HG02678 (cell line): ENCODE results near the gene RNF212.
"Not testable (repeated sequence)": the region's sequence is repeated elsewhere in the genome, so short reads cannot be mapped to it uniquely, and the experiment has no call there.

Source experiments
- ATAC-seq: cut with Tn5 transposase; IDR thresholded peaks from one replicate; pipeline ENCODE4 v1.9.1; 2021; ENCODE audit warnings: mild to moderate bottlenecking, moderate library complexity; ENCODE audit not compliant: unreplicated experiment

Gene RNF212

DNA sequence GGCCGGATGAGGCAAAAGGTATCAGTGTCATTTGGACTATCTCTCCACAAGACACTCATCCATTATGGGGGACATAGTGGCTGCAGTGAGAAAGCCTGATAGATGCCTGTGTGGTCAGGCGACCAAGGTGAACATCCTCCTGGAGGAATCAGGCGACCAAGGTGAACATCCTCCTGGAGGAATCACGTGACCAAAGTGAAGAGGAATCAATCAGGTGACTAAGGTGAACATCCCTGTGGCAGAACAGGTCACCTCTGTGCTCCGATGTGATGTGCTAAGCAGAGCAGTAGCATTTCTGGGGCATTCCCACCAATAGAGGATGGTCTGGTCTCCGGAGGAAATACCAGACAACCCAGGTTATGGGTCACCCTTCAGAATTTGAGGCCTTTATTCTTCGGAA is 44.0 kb downstream of the RNF212 start:
- no peak for ATAC-seq

DNA sequence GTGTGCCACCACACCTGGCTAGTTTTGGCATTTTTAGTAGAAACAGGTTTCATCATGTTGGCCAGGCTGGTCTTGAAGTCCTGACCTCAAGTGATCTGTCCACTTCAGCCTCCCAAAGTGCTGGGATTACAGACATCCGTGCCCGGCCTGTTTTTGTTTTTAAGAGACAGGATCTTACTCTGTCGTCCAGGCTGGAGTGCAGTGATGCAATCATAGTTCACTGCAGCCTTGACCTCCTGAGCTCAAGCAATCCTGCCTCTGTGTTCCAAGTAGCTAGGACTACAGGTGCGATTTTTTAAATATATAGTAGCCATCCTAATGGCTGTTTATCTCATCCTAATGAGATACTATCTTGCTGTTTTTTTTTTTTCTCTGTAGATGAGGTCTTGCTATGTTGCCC is 47.6 kb downstream of the RNF212 start:
- no peak for ATAC-seq

DNA sequence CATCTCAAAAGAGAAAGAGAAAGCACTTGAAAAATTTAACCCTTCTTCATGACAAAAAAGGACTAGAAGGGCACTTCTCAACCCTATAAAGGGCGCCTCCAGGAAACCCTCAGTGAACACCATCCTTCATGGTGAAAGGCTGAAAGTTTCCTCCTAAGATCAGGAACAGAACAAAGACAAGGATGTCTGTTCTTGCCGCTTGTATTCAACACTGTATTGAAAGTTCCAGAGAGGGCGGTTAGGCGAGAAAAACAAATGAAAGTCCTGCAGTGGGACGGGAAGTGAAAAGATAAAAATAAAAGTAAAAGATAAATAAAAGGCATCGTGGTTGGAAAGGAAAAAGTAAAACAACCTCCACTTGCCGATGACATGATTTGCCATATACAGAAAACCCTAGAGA is 50.9 kb downstream of the RNF212 start:
- no peak for ATAC-seq

DNA sequence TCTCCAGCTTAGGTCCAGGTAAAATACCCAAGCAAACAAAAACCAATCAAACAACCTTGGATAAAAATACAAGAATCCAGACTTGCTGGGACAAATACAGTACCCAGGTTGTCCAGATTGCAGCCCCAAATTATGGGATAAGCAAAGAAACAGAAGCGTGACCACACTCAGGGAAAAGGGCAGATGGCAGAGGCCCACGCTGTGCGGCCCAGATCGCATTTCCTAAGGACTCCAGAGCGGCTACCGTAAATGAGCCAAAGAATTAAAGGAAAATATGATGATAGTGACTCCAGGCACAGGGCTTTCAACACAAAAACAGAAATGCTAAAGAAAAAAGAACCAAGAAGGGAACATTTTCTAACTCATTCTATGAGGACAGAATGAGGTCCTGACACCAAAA is 51.6 kb downstream of the RNF212 start:
- no peak for ATAC-seq

DNA sequence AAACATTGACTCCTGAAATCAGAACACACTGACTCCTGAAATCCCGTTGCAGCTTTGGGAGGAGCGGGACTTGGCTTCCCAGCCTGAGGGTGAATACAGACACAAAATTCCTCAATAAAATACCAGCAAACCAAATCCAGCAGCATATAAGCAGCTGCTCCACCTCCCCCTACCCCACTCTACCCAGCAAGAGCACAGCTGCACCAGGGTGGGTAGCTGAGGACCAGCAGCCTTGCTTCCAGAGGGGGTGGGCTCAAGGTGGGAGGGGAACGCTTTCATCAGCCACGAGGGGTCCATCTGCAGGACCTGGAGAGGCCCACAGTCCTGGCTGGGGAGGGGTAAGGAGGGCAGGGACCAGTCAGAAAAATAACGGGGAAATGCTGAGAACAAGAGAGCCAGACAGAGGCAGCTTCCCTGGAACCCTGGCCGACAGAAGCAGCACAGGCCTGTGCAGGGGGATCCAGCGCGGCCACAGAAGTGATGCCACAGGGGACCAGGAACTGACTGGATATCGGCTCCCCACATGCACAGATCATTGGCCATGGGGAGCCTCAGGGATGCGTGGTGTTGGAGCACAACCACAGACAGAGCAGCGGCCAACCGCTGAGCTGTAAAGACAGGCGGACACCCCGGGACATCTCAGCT is 52.2 kb downstream of the RNF212 start:
- no peak for ATAC-seq

DNA sequence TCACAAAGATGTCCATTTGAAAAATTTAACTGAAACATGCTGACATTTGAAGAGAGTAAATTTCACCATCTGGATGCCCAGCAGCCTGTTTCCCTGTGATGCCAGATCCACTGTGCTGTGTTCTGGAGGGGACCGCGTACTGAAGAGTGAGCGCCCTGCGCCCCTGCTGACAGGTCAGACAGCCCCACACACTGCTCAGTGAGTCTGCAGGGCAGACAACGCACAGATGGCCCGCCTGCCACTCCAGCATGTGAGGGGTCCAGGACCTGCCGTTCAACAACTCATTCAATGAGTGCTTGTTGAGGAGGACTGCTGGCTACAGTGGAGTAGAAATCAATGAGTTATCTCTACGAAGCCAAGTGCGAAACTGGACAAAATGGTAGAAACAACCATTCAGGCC is 52.7 kb downstream of the RNF212 start:
- ATAC-seq, result no peak

DNA sequence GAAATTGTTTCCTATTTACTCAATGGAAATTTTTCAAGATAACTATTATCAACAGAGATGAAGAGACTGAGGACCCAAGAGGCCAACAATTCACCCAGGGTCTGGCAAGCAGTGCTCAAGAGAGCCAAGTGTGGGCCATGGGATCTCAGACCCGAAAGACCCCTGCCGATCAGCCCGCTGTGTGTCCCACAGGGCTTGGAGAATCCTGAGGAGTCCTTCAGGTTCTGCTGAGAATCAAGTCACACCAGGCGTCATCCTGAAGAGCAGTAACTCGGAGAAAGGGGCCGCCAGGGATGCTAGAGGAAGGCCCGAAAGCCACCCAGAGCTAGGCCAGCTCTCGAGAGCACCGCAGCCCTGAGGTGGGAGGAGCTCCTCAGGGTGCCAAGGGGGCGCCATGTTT is 53.2 kb downstream of the RNF212 start:
- no peak for ATAC-seq

DNA sequence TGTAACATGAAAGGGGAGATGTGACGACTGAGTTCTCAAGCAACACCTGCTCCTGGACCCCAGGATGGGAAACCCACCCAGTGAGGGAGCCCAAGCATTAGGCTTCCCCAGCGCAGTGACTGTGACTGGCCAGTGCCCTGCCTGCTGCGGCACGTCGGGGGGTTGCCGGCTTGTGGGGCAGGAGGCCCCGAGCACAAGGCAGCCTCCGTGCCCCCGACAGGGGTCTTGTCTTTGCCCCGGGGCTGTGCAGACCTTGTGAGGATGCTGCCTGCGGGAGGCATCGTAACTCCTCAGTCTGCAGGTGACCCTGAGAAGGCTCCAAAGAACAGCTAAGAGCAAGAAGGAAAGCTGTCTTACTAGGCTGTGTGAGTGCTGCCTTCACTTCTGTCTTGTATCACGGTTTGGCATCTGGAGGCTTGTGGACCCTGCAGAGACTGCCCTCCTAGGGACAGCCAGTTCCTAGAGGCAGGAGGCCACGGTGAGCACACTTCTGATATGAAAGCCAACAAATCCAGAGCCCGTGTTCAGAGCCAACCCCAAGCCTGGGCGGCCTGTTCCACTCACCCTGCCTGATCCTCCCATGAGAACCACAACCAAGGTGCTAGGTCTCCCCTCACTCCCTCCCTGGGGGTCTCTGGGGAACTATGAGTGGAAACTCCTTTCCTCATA is 54.2 kb downstream of the RNF212 start:
- ATAC-seq, result no peak

DNA sequence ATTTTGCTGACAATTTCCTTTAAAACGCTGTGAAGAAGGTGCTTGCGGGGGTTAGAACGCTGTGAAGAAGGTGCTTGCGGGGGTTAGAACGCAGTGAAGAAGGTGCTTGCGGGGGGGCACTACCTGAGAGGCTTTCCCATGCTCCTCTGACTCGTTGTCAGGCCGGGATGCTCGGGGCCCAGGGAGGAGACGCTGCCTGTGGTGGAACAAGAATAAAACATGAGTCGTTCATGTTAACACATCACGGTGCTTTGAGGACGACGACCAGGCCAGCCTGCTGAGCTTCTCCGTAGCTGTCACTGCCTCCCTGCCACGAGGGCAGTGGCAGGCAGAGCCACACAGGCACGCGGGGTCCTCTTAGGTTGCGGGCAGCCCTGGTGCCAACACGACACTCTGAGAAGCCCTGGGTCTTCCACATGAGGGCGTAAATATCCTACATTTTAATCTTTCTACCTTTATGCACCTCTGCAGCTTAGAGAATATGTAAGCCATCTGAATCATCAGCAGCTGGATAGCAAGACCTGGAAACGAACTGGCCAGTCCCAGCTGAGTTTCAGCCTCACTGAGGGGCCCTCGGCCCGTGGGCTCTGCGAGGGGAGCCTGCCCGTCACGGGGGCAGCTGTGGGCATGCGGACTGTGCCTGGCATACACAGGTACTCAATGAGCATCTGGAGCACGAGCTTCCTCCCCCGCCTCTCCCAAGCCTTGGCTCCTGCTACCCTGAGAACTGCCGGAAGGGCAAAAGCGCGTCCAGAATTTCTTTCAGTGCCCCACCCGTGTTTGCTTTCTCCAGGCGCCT is 55.0 kb downstream of the RNF212 start:
- no peak for ATAC-seq

DNA sequence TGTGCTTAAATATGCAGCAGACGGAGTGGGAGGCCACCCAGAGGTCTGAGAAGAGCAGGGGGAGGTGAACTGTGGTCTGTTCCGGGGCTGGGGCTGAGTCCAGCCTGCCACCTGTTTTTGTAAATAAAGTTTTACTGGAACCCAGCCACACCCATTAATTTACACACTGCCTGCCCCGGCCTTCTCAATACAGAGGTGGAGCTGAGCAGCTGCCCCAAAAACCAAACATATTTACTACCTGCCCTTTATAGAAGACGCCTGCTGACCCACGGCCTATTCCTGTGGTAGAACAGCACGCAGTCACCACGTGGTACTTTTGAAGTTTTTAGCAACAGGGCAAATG is 56.0 kb downstream of the RNF212 start:
- no peak for ATAC-seq

DNA sequence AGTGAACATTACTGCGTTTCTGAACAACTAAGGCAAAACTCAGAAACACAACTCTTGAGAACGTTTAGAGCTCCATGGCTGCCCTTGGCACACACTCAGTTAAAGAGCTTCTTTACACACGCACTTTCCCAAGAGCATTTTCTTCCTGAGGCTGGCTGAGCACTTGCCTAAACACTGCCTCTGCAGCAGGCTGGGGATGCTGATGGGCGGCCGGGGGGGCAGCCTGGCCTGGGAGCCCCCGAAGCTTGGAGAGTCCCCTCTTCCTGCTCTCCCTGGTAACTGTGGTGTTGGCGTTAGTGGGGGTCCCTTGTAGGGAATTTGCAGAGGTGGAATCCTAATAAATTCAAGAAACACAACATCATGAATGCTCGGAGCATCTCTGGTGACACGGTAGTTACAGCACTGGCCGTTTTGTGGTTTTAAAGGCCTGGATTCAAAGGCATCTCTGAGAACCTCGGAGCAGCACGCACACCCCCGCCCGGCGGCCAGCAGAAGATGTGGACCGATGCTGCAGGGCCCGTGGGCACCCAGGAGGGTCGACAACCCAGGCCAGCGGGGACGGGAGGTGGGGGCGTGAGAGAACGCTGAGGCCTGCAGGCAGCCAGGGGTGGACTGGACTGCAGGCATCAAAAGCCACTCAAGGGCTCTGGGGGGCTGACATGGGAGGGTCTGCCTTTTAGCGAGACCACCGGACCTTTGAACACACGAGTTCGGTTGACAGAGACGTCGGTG is 56.5 kb downstream of the RNF212 start:
- no peak for ATAC-seq

DNA sequence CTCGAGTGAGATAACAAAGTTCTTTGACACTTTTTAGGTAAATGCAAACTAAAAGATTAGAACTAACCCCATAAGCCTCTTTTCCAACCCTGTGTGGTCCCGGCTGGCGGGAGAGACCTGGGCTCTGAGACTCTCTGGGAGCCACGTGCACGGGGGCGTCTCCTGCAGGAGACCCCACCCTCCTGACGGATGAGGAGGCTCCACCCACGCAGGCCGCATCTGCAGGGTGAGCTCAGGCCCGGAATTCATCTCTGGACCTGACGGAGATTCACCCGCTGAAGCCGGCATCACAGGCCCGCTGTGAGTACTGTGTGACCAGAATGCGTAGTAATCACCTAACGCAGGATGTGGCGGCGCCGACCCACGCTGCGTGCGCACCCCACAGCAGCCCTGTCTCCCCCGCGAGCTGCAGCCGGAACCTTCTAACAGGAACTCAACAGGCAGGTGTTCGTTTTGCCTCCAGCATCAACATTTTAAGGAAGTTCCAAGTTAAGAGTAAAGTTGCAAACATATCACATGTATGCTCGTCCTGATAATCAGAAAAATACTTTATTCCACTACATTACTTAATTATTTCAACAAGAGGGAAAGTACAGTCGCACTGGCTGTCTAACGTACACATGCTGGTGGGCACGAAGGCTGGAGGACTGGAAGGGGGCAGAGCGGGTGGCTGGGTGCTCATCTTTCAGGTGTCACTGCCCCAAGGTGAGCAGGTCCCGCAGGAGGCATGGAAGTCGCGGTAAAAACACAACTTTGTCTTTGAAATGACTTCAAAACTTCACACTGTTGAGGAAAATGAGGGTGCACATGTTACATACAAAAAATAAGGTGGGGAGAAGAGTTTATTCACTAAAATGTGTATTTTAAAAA is 57.4 kb downstream of the RNF212 start:
- ATAC-seq, result no peak

DNA sequence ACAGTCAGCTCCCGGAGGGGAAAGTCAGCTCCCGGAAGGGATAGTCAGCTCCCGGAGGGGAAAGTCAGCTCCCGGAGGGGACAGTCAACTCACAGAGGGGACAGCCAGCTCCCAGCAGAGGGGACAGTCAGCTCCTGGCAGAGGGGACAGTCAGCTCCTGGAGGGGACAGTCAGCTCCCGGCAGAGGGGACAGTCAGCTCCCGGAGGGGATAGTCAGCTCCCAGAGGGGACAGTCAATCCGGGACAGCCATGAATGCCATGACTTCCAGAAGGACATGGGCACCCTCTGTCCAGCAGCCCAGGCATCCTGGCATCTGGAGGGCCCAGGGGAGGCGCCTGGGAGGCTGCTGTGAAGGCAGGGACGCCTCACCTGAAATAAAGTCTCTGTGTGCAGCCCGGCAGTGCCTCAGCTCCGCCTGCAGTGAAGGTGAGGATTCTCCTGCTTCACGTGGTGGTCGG is 58.1 kb downstream of the RNF212 start:
- ATAC-seq, result not testable (repeated sequence)

DNA sequence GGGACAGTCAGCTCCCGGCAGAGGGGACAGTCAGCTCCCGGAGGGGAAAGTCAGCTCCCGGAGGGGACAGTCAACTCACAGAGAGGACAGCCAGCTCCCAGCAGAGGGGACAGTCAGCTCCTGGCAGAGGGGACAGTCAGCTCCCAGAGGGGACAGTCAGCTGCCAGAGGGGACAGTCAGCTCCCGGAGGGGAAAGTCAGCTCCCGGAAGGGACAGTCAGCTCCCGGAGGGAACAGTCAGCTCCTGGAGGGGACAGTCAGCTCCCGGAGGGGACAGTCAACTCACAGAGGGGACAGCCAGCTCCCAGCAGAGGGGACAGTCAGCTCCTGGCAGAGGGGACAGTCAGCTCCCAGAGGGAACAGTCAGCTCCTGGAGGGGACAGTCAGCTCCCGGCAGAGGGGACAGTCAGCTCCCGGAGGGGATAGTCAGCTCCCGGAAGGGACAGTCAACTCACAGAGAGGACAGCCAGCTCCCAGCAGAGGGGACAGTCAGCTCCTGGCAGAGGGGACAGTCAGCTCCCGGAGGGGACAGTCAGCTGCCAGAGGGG is 58.6 kb downstream of the RNF212 start:
- not testable (repeated sequence) for ATAC-seq

DNA sequence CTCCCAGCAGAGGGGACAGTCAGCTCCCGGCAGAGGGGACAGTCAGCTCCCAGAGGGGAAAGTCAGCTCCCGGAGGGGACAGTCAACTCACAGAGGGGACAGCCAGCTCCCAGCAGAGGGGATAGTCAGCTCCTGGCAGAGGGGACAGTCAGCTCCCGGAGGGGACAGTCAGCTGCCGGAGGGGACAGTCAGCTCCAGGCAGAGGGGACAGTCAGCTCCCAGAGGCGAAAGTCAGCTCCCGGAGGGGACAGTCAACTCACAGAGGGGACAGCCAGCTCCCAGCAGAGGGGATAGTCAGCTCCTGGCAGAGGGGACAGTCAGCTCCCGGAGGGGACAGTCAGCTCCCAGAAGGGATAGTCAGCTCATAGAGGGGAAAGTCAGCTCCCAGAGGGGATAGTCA is 59.5 kb downstream of the RNF212 start:
- not testable (repeated sequence) for ATAC-seq

DNA sequence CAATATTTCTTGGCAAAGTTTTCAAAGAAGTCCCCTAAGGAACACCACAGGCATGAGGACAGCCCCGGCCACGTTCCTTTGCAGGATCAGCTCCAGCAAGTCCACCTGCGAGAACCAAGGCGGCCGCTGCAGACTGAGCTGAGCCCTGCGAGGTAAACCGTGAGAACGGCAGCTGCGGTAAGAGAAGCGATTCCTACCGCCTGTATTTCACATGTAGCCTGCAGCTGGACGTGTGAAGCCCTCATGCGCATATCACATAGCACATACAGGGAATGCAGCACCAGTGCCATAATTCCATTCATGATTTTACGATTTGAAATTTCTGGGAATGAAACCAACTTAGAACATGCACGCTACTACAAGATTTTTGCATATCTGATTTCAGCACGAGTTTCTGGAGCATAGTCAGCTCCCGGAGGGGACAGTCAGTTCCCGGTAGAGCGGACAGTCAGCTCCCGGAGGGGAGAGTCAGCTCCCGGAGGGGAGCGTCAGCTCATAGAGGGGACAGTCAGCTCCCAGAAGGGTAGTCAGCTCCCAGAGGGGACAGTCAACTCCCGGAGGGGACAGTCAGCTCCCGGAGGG is 60.2 kb downstream of the RNF212 start:
- no peak for ATAC-seq

DNA sequence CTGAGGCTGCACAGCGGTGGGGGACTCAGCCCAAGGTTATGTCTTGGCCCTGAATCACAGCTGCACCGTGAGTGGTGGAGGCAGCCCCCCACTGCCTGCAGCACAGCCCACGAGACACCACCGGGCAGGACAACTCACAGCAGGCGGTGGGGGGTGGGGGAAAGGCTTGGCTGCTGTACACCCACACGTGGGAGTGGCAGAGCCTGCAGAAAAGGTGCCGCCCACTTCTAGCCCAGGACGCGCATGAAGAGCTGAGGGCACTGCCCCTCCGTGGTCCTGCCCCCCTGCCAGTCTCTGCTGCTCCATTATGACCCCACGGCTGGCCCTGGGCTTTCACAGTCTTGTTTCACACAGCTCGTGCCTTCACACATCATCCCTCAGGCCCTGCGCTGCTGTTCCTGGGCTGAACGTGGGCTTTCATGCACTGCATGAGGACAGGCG is 61.1 kb downstream of the RNF212 start:
- no peak for ATAC-seq

DNA sequence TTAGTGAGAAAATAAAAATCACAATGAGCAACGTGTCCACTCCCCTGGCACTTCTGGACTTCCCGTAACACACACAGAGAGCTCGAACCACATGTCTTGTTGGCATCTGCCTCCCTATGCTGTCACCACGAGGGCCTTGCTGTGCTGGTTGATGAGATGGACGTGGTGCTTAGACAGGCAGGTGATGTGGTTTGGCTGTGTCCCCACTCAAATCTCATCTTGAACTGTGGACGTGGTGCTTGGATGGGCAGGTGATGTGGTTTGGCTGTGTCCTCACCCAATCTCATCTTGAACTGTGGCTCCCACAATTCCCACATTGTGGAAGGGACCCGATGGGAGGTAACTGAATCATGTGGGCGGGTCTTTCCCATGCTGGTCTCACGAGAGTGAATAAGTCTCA is 61.9 kb downstream of the RNF212 start:
- ATAC-seq, result no peak

DNA sequence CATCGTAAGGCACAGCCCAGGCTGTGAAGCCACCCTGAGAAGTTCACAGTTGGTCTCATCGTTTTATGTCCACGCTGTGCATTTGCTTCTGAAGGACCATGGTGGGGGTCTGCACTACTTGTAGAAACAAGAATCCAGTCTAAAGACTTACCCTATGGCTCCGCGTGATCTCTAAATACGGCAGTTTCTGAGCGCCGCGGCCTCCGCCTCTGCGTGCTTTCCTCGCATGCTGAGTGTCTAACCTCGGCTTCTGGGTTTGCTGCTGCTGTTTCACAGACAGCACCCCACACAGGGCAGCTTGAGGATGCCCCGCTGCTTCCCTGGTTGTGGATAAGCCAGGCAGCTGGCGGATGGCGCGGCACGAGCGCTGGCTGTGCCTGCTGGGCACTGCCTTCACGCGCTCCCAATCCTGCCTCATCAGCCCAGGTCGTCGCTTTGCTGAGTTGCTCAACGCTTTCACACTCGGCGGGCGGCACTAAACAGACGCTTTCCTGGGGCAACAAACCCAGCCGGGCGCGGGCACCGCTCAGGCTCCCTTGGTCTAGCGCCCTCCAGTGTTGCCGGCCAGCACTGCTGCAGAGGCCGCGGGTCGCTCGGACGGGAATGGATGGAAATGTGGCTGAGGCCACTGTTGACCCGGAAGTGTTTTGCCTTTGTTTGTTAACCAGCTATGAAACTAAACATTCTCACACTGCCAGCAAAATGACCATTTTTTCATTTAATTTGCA is 62.7 kb downstream of the RNF212 start:
- no peak for ATAC-seq
